Stimulated activated CD8-positive, alpha-beta memory T cell treated with anti-CD3 and anti-CD28 coated beads, Interleukin-15, amount 100 ng/mL, for 24 hours (primary cell): Measurements from ENCODE around the gene CLNK.

Source experiments
- DNase-seq: peaks from one replicate; pipeline ENCODE4 v3.0.0-alpha.2; 2020; ENCODE audit warnings: low read depth

Gene CLNK

DNA sequence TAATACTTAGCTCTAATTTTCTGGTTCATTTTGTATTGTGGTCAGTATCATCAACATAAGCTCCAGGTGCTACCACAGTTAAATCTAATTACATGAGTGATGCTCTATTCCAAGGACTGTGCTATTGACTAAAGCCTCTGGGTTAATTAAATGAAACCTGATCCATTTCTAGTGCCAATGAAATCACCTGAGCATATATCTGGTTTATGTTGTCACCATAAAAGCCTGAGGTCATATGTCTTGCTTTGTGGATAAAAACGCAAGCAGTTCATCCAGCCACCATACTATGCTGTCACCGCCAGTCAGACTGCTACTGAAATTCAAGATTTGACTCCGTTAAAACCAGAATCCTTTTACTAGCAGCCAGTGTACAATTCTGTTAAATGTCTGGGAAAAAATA, 163.1 kb downstream of the CLNK start:
- no peak for DNase-seq

DNA sequence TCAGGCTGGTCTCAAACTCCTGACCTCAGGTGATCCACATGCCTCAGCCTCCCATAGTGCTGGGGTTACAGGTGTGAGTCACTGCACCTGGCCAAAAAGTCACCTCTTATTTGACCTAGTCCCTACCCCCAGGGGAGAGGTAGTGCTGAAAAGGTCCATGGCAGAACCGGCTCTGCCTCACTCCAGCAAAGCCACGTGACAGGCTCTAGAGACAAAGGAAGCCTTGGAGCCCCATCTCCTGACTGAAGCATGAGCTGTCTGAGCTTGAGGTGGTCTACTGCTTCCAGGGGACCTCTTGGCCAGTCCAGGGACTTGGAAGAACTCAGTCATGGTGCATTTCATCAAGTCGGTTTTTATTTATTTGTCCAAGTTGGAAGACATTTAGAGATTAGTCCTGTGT, 174.8 kb downstream of the CLNK start:
- DNase-seq = no peak

DNA sequence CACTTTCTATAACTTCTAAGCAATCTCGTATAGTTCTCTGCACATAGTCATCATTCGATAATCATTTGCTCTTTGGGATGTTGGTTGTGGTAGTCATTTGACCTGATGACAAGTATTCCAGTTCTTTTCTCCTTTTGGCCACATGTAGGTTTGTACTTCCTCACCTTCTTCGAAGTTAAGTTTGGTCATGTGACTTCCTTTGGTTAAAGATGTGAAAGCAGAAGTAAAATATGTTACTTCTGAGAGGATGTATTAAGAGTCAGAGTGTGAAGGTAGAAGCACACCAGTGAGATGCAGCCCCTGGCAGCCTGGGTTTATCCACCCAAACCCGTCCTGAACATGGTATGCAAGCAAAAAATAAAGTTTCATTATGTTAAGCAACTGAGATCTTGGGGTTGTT, 178.5 kb downstream of the CLNK start:
- no peak for DNase-seq

DNA sequence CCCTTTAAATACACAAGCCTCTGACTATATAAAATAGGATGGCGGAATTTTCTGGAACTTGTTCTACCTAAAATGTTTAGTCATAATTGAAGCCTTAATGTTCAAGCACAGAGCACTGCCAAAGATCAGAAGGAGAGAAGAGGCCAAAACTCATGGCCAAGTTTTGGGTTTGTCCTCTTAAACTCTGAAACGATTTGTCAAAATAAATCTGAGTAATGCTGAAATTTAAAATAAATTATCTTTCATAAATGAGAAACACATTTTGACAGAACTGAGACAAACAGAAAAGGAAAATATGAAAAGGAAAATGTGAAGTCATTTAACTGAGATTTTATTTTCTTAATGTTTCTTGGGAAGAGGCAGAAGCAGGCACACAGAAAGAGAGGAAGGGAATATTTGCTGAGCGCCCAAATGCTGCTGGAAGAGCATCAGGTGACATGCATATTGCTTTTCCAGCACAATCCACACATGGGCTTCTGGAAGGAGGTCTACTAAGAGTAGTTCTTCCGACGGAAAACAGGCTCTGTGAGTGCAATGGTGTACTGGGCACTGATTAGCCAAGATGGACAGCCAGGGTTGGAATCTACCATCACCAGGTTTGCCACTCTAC, 179.9 kb downstream of the CLNK start:
- DNase-seq = no peak

DNA sequence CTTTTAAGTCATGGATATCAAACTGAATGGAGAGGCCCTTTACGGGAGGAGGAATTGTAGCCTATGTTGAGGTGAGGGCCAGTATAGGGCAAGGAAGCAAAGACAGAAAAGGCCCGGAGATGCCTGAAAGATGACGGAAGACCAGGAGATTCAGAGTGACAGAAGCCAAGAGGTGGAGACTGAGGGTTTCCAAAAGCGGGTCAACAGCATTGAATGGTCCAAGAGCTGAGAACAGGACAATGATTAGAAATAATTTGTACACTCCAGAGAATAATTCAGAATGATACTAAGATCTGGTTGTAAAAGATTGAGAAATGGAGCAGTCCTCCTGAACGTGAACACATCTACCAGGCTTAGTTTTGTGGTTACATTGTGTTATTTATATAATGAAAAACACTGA, 181.9 kb downstream of the CLNK start:
- DNase-seq = no peak

DNA sequence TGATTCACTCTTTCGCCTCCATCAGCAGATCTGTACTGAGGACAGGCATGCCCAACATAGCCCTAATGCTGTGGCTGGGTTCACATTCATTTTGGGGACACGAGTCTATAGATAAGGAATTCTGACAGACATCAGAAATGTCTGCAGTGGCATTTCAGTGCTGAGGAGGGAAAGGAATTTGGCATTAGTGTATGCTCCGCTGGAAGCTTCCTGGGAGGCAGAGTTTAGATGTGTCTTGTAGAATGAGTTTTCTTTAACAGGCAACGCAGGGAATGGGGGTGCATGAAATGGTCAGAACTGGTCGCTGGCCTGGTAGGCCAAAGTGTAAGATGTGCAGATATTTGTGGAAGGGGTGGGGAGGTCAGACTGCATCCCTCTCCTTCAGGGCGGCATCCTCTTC, 183.8 kb downstream of the CLNK start:
- DNase-seq = no peak

DNA sequence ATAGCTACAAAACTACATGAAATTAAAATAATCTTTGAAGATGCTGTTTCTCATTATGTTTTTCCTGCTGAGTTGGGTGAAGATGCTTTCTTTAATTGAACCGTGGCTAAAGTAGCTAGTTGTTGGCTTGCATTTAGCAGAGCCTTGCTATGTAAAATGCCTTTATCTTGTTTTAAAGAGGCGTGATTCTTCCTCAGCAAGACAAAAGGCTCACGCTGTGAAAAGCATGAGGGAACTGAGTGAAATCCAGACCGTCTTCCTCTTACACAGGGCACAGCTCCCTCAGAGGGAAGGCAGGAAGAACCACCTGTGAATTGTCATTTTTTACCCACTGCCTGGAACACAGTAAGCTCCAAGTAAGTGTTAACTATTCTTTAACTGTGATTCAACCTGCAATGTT, 188.4 kb downstream of the CLNK start:
- DNase-seq = no peak

DNA sequence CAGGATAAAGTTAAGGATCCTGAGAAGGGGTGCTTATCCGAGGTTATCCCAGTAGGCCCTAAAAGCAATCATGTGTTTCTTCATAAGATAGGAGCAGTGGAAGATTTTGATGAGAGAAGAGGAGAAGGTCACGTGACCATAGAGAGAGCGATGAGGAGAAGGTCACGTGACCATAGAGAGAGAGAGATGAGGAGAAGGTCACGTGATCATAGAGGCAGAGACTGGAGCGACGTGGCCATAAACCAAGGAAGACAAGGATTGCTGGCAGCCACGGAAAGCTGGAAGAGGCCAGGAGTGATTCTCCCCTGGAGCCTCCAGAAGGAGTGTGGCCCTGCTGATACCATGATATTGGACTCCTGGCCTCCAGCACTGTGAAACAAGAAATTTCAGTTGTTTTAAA, 188.9 kb downstream of the CLNK start:
- no peak for DNase-seq

DNA sequence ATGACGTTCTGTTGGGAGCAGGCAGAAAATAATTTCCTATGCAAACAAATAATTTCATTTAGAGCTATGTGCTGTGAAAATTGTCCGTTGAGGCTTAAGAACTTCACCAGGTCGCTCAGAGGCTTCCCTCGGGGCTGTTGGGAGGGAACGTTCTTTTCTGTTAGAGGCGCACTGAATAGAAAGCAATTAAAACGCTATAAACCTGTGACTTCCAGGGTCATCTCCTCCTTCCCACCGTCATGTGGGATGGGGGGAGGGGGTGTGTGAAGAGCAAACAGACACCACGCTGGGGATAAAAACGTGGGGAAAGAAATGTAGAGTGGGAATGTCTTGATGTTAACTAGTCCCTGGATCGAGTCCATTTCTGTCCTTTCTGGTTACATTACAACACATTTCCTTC, 192.1 kb downstream of the CLNK start:
- no peak for DNase-seq

DNA sequence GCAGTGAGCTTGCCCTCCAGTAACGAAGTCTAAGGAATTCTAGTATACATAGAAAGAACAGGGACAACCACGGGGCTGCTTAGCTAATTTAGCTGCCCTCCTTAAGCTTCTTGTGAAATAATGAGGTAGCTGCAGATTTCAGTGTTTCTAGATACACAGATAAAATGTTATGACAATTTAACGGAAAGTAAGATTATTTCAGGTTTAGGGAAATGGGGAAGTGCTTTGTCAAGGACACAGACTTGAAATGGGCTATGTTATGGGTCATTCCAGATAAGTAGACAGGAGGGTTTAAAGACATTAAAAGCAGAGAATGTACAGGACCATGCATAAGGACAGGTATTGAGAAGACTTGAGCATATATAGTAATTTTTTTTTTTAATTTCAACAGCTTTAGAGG, 193.2 kb downstream of the CLNK start:
- no peak for DNase-seq

DNA sequence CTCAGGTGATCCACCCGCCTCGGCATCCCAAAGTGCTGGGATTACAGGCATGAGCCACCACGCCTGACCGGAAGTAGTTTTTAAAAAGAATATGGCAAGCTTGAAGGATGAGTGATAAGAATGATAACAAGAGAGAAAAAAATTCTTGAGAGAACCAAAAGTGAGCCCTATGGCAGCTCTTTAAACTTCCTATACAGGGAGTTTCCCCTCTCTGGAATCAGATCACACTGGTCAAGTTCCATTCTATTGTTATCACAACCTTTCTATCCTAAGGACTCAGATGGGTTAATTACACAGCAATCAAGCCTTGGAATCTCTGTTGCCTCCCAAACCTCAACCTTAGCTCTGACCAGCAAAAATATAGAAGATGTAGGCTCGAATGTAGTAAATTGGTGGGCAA, 193.6 kb downstream of the CLNK start:
- DNase-seq = no peak

DNA sequence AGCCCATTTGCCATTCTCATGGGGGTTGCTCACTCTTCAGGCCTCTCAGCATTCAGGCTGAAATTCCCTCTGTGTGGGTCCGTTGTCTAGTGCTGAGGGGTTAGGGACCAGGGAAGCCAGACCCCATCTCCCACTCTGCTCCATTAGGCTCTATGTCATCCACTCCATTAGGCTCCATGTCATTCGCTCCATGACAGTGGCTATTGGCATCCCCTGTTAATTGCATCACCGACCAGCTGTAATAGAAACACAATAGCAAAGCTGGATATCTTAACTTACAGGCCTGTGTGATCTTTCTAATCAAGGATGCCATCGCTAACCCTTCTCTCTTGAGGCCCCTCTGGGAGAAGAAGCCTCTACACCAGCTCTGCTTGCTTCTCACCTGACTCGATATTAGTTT, 201.7 kb downstream of the CLNK start:
- no peak for DNase-seq

DNA sequence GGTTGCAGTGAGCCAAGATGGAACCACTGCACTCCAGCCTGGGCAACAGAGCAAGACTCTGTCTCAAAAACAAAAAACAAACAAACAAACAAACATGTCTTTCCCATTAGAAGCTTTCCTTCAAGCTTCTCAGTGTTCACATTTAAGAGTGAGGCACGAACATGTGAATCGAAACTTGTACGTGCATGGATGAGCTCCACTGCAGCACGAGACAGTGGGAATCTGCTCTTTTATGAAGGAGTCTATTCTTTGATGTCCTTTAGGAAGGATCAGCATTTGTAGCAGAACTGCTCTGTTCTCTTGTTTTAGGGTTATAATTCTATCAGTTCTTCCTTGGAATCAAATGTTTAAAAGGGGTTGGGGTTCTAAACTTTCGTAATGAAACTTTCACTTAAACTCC, 204.0 kb downstream of the CLNK start:
- DNase-seq = no peak

DNA sequence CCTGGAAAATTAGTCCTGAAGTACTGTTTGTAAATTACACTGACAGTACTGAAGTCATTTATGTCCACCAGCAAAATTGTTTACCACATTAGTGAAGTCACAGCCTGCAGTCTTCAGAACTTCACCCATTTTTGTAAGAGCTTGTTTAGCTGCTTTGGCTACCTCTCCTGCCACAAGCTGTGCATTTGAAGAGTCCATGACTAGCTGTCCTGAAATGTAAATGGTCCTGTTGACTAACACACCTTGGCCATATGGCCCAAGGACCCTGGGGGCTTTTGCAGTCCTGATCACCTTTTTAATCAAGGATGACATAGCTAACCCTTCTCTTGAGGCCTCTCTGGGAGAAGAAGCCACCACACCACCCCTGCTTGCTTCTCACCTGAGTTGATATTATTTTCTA, 205.9 kb downstream of the CLNK start:
- DNase-seq = no peak

DNA sequence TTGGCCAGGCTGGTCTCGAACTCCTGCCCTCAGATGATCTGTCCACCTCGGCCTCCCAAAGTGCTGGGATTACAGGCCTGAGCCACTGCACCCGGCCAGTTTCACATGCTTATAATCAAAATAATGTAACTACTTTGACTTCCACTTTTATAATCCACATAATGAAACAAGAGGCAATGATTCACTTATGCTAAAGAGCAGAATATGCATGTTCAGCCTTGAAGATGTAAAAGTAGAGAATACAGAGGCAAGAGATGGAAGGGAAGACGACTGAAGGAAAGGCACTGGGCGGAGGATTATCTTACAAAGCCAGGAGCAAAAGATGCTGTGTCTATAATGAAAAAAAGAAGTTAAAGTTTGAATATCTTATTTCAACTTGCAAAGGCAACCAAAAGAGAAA, 214.1 kb downstream of the CLNK start:
- DNase-seq = no peak

DNA sequence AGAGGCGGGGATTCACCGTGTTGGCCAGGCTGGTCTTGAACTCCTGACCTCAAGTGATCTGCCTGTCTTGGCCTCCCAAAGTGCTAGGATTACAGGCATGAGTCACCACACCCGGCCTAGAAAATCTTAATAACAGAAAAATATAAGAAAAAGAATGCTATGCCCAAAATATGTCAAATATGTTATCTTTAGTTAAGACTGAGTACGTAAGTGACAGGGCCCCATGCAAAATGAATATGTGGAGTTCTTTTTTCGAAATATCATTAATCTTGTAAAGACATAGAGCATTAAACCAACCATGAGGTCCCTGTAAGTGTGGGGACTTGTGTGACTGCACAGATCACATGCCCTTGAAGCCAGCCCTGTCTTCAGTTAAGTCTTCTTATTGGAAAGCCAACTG, 218.4 kb downstream of the CLNK start:
- DNase-seq = no peak

DNA sequence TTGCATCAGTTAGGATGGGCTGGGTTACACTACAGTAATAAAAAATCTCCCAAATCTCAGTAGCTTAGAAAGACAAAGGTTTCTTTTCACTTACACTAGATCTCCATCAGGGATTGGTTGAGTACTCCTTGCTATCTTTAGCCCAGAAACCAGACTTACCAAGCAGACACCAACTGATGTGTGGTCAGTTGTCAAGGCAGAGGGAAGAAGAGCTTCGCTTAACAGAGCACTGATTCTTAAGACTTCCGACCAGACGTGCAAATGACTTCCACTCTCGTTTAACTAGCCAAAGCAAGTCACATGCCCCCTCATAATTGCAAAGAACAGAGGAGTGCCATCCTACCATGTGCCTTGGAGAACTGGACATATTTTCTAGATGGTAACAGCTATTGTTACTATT, 221.7 kb downstream of the CLNK start:
- DNase-seq = no peak

DNA sequence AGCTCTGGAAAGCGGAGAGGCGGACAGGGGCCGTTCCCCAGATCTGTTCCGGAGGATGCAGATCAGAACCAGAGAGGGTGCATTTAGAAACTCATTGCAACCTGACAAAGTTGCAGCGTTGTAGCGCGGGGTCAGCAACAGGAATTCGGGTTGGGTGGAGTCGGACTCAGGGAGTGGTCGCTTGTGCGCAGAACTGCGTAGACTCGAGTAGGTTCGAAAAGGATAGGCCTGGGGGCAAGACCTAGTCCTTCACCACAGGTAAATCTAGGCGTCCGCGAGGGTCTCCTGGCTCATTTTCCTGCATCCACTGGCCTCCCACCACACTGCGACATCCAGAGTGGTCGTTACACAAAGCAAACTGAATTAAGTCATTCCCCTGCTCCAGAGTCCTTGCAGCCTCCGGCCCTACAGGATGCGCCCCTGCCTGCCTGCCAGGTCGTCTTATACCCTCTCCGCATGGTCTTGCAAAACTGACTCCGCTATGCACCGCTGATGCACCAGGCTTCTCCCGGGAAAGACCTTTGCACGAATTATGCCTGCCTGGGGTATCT, 222.6 kb downstream of the CLNK start:
- no peak for DNase-seq

DNA sequence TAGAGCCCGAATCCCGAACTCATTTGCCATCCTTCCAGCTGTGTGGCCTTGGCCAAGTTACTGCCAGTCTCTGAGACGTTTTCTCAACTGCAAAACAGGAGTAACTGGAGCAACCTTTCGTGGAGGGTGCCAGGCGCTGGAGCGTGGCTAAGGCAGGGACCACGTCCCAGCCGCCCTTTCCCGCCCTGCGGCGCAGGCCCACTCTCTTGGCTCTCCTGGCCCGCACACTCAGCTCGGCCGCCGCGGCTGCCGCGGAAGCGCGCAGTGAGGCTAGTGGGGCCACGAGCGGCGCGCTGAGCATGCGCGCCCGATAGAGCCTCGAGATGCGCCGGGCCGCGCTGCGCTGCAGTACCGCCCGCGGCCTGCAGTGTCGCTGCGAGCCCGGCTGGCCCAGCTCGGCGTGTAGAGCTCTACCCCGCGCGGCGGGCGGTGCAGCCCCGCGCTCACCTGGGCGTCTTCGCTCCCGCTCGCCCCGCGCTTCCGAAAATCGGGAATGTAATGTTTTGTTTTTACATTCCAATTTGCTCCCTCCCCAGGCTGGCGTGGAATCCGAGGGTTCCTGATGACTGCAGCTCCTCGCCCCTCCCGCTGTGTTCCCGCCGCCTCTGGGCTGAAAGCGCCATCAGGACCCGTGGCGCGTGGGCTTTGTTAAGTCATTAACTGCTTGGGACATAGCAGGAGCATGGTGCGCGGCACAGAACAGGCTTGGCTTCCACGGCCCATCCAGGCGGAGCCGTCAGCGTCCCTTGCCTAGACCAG, 223.3 kb downstream of the CLNK start:
- DNase-seq = peak; percentile 48

DNA sequence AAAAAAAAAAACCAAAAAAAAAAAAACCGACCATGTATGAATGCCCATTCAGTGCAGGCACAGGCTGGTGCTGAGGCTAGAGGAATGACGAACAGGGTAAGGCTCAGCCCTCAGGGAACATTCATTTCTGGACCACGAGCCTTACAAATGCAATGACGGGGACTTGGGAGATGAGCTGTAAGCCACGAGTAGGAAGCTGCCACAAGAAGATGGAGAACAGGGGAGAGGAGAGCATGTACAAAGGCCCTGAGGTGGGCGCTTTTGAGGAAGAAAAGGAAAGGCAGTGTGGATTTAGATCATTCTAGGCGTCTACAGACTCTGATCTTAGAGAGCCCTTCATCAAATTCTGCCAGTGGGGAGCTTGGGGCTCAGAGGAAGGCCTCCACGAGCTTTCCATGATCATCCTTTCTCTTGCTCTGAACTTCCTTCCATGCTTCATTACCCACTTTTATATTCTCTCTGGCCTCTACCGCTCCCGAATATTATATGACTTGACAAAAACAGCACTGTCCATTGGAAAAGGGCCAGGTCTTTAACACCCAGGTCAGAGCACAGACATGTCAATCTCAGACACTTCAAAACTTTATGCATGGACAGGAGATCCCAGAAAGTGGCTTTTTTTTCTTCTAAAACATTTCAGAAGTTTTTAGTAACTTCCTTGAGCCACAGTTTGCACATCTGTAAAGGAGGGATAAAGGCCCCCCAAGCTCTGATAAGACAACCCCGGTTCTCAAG, 224.1 kb downstream of the CLNK start:
- DNase-seq = no peak

DNA sequence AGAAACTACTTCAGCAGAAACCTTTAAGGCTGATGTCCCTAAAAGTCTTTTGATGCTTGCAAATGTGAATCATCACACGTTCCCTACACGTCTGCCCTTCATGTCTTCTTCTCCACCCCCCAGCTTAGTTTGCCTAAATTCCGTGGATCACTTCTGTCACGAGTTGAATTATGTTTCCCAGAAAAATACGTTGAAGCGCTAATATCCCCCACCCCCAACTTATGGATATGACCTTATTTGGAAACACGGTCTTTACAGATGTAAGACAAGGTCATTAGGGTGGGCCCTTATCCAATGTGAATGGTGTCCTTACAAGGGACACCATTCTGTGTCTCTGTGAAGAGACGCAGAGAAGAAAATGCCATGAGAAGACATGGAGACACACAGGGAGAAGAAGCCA, 225.3 kb downstream of the CLNK start:
- DNase-seq = no peak

DNA sequence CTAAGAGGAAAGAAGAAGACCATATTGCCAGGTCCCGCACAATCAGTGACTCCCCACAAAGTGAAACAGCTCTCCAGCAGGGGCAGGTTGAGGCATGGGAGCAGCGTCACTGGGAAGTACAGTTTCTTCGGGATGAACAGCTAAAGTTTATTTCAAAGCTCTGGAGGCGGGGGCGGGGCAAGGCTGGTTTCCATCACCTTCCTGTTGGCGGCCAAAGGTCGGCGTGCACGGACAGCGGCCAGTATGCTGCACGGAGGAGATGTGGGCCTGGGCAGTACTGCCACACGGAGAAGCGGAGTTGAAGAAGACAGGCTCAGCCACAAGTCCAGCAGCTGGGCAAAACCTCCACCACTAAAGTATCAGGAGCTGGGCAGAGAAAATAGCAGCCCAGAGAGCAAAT, 226.4 kb downstream of the CLNK start:
- DNase-seq = no peak

DNA sequence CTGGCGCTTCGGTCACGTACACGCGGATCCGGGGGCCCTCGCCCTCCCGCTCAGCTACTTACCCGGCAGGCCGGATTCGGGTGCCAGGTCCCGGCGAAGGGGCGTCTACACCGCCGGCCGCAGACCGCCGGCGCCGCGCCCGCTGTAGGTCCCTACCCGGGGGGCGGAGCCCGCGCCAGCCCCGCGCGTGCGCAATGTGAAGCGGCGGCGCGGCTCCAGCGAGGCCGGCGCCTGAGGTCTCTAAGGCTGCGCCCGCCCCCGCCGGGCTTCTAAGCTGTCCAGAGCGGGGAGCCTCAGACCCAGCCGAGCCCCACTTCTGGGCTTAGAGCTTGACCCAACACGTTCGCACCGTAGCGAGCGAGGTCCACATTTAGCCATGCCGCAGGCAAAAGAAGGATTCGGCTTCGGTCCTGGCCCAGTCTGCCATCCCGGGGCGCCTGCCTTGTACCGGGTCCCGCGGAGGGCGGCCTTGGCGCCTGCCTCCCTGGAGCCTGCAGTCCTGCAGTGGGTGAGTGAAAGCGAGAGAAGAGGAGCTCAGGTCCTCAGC, 227.2 kb downstream of the CLNK start, which contains the start of gene ZNF518B:
Gene ZNF518B (minus strand): TSS at position 172 of the 547 bp plus-strand sequence. CDS start 11,098 bp downstream, outside the sequence.
- DNase-seq = peak; percentile 70
